ENCODE measurements around the gene TMEM89. TPM values are rescaled to one million over a fixed set of nuclear protein-coding genes. Genes with fewer than 3 reads are reported as not detected.
A peak's percentile ranks its signal among the peaks of the same experiment; 100 is the strongest.

Gene TMEM89
- polyA plus RNA-seq, 1 experiment = not detected

- Histone ChIP-seq H3K27me3 (ENCODE audit: control insufficient read depth, insufficient read depth, low read length) (peaks cover 6% of the 10 kb centered on the region), H3K9me3 (ENCODE audit: control insufficient read depth, insufficient read depth, low read length) (peaks cover 3% of the 10 kb centered on the region; the same call in 1 of the 2 replicates), H3K4me3 (ENCODE audit: low read depth, low read length) (peak overlapping the region; percentile 86), H3K27ac (ENCODE audit: low read depth, low read length) (no peak overlapping the region)
- DNase-seq (ENCODE audit: low read depth, low spot score) = no peak
- ChIA-PET CTCF (interaction anchor here (0.5 to 2.7 kb wide), 13 partner anchors 9 to 200 kb away, joined by 3 to 18 read pairs (median 6); partner anchors contain the start of gene CELSR3), POLR2A (interaction anchor here (0.9 to 2.2 kb wide), 10 partner anchors 13 to 81 kb away, joined by 3 to 19 read pairs (median 10); partner anchors contain the start of genes CELSR3, IP6K2 and UQCRC1)
- TF ChIP-seq CTCF (IDR thresholded peaks at IDR 0.05; ENCODE audit: low read depth, low read length) = no peak
Observed at GRCh38 chr3:48636149-48636655, 14.6 kb upstream of the TMEM89 start.

GRCh38 chr3:48635222-48636021, 13.9 kb upstream of the TMEM89 start, which contains the start of gene SLC26A6:
Gene SLC26A6, minus strand, starts transcription at chr3:48635461. Its CDS starts 68 bp downstream, at chr3:48635393.
- peak within 1 kb of the TSS; percentile 65 for H3K27ac ChIP-seq (ENCODE audit: low read depth, low read length)
- POLR2A ChIA-PET = interaction anchor here (0.5 to 2.2 kb wide), 16 partner anchors 12 to 1288 kb away, joined by 3 to 19 read pairs (median 4); partner anchors contain the start of genes CELSR3, IP6K2, PFKFB4 and UQCRC1
- peak within 1 kb of the TSS; percentile 86 for H3K4me3 ChIP-seq (ENCODE audit: low read depth, low read length)
- H3K27me3 ChIP-seq (ENCODE audit: control insufficient read depth, insufficient read depth, low read length) = peaks cover 6% of the 10 kb centered on the region
- TF ChIP-seq CTCF (IDR thresholded peaks at IDR 0.05; ENCODE audit: low read depth, low read length) = peak; percentile 72
- H3K9me3 ChIP-seq (ENCODE audit: control insufficient read depth, insufficient read depth, low read length) = peaks cover 3% of the 10 kb centered on the region; the same call in 1 of the 2 replicates
- DNase-seq (ENCODE audit: low read depth, low spot score) = peak; percentile 90
- CTCF ChIA-PET = interaction anchor here (0.5 to 2.7 kb wide), 15 partner anchors 9 to 199 kb away, joined by 3 to 18 read pairs (median 5); partner anchors contain the start of genes CELSR3 and NCKIPSD

GRCh38 chr3:48634661-48635221, 13.2 kb upstream of the TMEM89 start:
- CTCF ChIA-PET = interaction anchor here (0.6 to 2.7 kb wide), 13 partner anchors 10 to 199 kb away, joined by 3 to 18 read pairs (median 4); partner anchors contain the start of genes CELSR3 and NCKIPSD
- peaks cover under 1% of the 10 kb centered on the region for H3K27me3 ChIP-seq (ENCODE audit: control insufficient read depth, insufficient read depth, low read length)
- POLR2A ChIA-PET = interaction anchor here (0.9 to 2.2 kb wide), 11 partner anchors 12 to 162 kb away, joined by 3 to 19 read pairs (median 5); partner anchors contain the start of gene CELSR3
- peak overlapping the region; percentile 47 for H3K27ac ChIP-seq (ENCODE audit: low read depth, low read length)
- H3K9me3 ChIP-seq (ENCODE audit: control insufficient read depth, insufficient read depth, low read length) = peaks cover 3% of the 10 kb centered on the region; the same call in 1 of the 2 replicates
- no peak for DNase-seq (ENCODE audit: low read depth, low spot score)
- TF ChIP-seq CTCF (IDR thresholded peaks at IDR 0.05; ENCODE audit: low read depth, low read length) = no peak
- peak overlapping the region; percentile 86 for H3K4me3 ChIP-seq (ENCODE audit: low read depth, low read length)

- H3K27me3 ChIP-seq (ENCODE audit: control insufficient read depth, insufficient read depth, low read length) = no peaks in the 10 kb centered on the region
- TF ChIP-seq CTCF (IDR thresholded peaks at IDR 0.05; ENCODE audit: low read depth, low read length) = no peak
- DNase-seq (ENCODE audit: low read depth, low spot score) = no peak
- H3K9me3 ChIP-seq (ENCODE audit: control insufficient read depth, insufficient read depth, low read length) = peaks cover 3% of the 10 kb centered on the region; the same call in 1 of the 2 replicates
- H3K4me3 ChIP-seq (ENCODE audit: low read depth, low read length) = peak overlapping the region; percentile 86
- ChIA-PET CTCF (interaction anchor here (2.7 kb wide), 1 partner anchor 29 kb away, joined by 13 read pairs; the partner anchor contains the start of gene CELSR3), POLR2A (interaction anchor here (0.6 kb wide), 1 partner anchor 32 kb away, joined by 5 read pairs; no protein-coding TSS in a partner anchor)
- no peak overlapping the region for H3K27ac ChIP-seq (ENCODE audit: low read depth, low read length)
Observed at GRCh38 chr3:48633743-48634142, 12.2 kb upstream of the TMEM89 start.

Data from AG04450 (cell line).